Activated CD4-positive, alpha-beta T cell treated with anti-CD3 and anti-CD28 coated beads for 48 hours (primary cell): Measurements from ENCODE around the gene MUC6.

ENCODE experiments used
- DNase-seq: peaks from one replicate; pipeline ENCODE4 v3.0.0-alpha.2; 2020

MUC6 gene

DNA sequence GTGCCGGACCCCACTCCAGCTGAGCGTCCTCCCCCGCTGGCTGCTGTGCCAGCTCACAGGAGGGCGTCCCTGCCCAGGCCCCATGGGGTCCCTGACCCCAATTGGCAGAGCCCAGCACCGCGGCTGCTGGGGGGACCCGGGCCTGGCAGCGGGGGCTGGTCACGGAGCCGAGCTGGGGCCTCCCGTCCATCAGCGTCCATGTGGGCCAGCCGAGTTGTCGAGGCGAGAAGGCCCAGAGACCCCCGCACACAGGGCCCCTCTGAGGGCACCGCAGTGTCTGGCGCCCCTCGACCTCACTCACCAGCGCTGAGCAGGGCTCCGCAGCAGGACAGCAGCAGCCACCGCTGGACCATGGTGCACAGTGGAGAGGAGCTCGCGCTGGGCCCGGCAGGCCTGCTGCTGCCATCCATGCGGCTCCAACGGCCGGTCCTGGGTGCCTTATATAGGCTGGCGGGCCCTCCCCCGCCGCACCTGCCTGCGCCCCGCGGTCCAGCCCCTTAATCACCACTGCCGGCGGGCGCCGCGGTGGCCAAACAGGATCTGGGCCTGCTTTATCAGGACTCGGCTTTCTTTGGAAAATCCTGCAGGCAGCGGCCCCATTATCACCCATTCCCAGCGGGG is at the start of gene MUC6:
Gene MUC6 (minus strand): TSS at position 416 of the 621 bp plus-strand sequence. CDS start 63 bp downstream, at position 353.
- no peak for DNase-seq

DNA sequence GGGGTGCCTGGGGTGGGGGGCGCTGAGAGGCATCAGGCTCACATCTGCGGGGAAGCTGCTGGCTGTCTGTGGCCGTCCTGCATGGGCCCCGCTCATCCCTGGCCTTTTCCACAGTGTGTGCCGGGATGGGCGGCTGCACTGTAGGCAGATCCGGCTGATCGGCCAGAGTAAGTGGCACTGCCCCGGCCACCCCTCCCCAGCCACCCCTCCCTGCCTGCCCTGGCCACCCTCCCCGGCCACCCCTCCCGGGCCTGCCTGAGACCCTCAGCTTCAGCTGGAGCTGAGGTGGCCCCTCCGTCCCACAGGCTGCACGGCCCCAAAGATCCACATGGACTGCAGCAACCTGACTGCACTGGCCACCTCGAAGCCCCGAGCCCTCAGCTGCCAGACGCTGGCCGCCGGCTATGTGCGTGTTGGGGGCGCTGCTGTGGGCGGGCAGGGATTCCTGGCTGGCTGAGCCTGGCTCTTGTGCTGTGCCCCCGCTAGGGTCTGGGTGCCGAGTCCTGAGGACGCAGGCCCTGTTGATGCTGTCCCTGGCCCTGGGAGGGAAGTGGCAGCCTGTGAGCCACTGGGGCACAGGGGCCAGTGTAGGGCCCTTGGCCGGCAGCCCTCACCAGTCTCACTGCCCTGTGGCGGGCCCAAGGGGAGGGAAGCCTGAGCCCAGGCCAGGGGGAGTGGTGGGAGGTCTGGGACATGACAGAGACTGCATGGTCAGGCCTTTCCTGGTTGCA is 49.1 kb upstream of the MUC6 start:
- no peak for DNase-seq

GRCh38 chr11:1084561-1085439 is 48.3 kb upstream of the MUC6 start:
- DNase-seq = no peak

DNA sequence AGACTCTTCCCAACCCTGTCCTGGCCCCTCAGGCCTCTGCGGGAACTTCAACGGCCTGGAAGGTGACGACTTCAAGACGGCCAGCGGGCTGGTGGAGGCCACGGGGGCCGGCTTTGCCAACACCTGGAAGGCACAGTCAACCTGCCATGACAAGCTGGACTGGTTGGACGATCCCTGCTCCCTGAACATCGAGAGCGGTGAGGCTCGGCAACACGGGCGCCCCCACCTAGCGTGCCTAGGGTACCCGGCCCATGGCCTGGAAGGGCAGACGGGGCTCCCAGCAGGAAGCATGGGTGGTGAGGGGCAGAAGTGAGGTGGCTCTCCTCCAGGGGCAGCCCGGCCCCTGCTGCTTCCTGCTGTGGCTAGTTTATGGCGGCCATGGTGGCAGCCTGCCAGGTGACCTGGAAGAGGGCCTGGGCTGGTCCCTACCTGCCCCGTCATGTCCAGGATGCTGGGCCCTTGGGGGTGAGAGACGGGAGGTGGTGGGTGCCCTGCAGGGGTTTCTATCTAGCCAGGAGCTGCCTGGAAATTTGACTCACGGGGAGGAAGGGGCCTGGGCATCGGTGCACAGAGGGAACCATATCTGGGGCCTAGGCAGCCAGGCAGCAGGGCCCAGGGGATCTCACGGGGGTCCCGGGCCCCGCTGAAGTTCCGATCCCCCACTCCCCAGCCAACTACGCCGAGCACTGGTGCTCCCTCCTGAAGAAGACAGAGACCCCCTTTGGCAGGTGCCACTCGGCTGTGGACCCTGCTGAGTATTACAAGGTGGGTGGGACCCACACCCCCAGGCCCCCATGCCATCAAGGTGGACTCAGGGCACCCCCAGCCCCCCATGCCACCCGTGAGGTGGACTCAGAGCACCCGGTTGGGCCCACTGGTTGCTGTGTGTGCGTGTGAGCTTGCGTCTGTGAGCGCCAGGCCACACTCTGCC is 47.4 kb upstream of the MUC6 start:
- DNase-seq = no peak

DNA sequence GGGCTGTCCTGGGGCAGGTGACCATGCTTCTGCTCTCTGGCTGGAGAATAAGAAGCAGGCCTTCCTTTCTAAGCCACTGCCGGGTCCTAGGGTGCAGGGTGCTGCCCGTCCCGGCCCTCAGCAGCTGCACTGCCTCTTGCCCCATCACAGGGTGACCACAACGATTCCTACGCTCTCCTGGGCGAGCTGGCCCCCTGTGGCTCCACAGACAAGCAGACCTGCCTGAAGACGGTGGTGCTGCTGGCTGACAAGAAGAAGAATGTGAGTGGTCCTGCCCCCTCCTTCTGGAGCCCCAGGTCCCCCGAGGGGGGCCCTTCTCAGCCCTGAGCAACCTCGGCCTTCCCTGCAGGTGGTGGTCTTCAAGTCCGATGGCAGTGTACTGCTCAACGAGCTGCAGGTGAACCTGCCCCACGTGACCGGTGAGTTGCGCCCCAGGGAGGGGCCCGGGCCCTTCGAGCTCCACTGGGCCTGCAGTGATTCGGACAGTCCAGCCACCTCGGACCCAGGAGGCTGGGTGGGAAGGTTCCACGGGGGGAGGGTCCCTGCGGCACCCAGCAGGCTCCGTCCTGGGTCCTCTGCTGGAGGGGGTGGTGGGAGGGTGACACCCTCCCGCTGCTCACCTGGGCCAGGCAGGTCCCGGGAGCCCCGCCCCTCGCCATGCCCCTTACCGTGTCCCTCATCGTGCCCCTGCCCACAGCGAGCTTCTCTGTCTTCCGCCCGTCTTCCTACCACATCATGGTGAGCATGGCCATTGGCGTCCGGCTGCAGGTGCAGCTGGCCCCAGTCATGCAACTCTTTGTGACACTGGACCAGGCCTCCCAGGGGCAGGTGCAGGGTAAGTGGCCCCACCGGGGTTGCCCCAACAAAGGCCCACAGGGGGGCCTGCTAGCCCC is 46.5 kb upstream of the MUC6 start:
- no peak for DNase-seq

- no peak for DNase-seq
Measured at GRCh38 chr11:1082346-1082727, 45.8 kb upstream of the MUC6 start.

DNA sequence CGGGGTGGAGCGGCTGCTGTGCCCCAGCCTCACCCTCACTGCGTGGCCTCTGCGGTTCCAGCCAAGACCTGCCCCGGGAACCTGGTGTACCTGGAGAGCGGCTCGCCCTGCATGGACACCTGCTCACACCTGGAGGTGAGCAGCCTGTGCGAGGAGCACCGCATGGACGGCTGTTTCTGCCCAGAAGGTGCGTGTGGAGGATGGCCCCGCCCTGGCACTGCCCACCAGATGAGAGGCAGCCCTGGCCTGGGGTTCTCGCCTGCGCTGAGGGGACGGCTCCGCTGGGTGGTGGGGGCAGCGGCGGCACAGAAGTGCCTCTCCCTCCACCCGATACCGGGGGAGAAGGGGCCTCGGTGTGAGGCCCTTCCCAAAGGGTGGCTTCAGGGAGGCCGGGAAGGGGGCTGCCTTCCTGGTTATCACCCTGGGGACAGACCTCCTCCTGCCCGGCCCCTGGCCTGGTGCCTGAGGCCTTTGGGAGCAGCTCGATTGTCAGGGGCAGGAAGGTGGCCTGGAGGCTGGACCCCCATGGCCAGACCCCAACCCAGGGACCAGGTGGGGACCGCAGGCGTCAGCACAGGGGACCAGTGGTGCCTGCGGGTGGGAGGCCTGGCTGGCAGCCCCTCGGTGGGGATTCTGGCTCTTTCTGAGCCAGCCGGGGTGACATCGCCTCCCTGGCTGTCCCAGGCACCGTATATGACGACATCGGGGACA is 45.2 kb upstream of the MUC6 start:
- DNase-seq = no peak

DNA sequence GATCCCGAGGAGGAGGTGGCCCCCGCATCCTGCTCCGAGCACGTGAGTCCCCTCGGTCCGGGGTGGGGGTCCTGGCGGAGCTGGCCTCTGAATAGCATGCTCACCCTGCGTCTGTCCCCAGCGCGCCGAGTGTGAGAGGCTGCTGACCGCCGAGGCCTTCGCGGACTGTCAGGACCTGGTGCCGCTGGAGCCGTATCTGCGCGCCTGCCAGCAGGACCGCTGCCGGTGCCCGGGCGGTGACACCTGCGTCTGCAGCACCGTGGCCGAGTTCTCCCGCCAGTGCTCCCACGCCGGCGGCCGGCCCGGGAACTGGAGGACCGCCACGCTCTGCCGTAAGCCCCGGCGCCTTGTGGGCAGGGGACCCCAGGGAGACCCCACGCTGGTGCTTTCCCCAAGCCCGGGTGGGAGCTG is 41.7 kb upstream of the MUC6 start:
- DNase-seq = no peak

DNA sequence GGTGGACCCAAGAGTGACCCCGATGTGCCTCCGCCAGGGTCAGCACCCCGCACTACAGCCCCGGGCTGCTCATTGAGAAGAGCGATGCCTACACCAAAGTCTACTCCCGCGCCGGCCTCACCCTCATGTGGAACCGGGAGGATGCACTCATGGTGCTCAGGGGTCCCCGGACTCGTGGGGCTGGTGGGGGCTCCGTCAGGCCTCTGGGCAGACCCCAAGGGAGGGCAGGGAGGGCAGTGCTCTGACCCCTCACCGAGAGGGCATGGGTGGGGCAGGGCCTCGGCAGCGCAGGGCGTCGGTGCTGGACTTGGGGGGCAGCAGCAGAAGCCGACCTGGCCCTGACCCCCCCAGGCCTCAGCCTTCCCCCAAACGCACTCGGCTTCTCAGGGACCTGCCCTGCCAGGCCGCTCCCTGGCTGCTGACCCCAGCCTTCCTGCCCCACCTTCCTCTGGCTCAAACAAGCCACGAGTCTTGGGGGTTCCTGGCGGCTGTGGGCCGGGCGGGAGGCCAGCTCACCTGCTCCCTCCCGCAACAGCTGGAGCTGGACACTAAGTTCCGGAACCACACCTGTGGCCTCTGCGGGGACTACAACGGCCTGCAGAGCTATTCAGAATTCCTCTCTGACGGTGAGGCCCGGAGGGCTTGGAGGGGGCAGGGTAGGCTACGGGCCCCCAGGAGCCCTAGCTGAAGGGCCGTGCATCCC is 41.0 kb upstream of the MUC6 start:
- DNase-seq = no peak

- DNase-seq = no peak
Measured at GRCh38 chr11:1077033-1077416, 40.5 kb upstream of the MUC6 start.

DNA sequence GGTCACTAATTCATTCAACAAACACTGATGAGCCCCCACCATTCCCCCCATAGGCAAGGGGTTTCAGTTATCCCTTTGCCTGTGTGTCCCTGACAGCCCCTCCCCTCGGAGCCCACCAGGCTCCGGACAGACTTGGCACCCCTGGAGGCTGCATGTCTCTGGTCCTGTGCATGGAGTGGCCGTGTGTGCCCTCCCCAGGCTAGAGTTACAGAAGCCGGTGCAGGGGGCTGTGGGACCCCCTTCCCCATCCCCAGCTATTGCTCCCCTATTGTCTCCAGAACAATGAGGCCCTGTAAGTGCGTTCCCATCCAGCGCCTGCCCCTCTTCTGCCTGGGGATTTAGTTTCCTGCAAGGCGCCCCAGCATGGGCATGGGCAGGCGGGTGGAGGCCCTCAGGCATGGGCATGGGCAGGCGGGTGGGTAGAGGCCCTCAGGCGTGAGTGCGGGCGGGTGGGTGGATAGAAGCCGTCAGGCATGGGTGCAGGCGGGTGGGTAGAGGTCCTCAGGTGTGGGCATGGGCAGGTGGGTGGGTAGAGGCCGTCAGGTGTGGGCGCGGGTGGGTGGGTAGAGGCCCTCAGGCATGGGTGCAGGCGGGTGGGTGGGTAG is 39.6 kb upstream of the MUC6 start:
- no peak for DNase-seq

GRCh38 chr11:1075341-1075911 is 38.9 kb upstream of the MUC6 start:
- DNase-seq = no peak

- DNase-seq = no peak
Measured at GRCh38 chr11:1074244-1075221, 38.0 kb upstream of the MUC6 start, which contains the start of gene MUC2. MUC2 (plus strand) TSS chr11:1074874.

DNA sequence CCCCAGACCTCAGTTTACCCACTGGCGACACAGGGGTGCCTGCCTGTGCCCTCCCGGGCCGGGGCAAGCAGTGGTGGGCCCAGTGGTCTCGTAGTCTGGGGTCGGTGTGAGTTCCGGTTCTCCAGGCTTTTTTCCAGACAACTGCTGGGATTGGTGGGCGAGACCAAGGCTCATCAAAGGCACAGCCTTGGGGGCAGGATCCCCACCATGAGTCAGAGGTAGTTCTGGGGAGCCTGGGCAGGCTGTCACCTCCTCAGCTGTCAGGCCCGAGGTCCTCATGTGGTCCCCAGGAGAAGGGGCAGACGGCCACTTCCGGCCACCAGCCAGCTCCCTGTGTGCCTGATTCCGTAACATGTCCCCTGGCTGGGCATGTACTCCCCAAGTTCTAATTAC is 37.3 kb upstream of the MUC6 start:
- DNase-seq = no peak

- DNase-seq = no peak
Measured at GRCh38 chr11:1073261-1073724, 36.8 kb upstream of the MUC6 start.

GRCh38 chr11:1072821-1073231 is 36.3 kb upstream of the MUC6 start:
- no peak for DNase-seq

DNA sequence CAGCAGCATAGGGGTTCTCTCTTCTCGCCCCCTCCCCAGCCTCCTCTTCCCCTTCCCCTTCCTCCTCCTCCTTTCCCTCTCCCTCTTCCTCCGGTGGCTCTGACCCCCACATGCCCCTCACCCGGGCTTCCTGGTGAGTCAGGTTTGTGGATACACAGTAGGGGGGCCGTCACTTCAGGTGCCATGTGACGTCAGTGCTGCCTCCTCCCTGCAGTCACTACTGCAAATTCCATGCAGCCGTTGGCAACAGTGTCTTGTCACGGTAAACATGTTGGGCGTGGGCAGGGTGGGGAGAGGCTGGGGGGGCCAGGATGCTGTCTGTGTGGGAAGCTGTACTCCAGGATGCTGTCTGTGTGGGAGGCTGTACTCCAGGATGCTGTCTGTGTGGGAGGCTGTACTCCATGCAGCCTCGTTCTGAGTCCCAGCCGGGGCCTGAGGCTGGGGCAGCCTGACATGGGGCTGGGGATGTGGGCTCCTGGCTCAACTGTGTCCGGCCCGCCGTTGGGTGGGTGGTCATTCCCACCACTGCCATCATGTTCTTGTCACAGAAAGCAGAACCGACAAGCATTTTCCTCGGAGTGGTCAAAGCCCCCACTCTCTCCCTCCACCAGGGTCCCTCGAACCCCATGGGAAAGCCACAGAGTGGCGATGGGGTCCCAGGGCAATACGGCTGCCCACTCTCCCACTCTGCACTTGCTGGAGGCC is 35.8 kb upstream of the MUC6 start:
- no peak for DNase-seq
